GM12865 (cell line): Measurements from ENCODE around the gene NFKBIE.

Experiments used
- DNase-seq: peaks from one replicate; pipeline ENCODE4 v3.0.0; 2010; ENCODE audit warnings: low read depth
- H3K4me3 ChIP-seq: 2 replicates; pipeline ENCODE4 v1.5.1; 2011; ENCODE audit warnings: mild to moderate bottlenecking, low read depth, low read length, control low read depth
- TF ChIP-seq, protein P1 (sequence below): IDR thresholded peaks from 2 replicates; pipeline ENCODE4 v1.5.1; 2011; ENCODE audit warnings: low read length, control low read depth, low read depth, inconsistent platforms; ENCODE audit not compliant: insufficient read depth; ENCODE audit errors: missing control alignments

The NFKBIE gene

GRCh38 chr6:44303842-44304241, 38.5 kb upstream of the NFKBIE start:
- TF ChIP-seq, protein P1, sequence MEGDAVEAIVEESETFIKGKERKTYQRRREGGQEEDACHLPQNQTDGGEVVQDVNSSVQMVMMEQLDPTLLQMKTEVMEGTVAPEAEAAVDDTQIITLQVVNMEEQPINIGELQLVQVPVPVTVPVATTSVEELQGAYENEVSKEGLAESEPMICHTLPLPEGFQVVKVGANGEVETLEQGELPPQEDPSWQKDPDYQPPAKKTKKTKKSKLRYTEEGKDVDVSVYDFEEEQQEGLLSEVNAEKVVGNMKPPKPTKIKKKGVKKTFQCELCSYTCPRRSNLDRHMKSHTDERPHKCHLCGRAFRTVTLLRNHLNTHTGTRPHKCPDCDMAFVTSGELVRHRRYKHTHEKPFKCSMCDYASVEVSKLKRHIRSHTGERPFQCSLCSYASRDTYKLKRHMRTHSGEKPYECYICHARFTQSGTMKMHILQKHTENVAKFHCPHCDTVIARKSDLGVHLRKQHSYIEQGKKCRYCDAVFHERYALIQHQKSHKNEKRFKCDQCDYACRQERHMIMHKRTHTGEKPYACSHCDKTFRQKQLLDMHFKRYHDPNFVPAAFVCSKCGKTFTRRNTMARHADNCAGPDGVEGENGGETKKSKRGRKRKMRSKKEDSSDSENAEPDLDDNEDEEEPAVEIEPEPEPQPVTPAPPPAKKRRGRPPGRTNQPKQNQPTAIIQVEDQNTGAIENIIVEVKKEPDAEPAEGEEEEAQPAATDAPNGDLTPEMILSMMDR = no peak
- DNase-seq = no peak
- no peak overlapping the region for H3K4me3 ChIP-seq

GRCh38 chr6:44302856-44303255, 37.5 kb upstream of the NFKBIE start:
- TF ChIP-seq, protein P1 = no peak
- no peak for DNase-seq
- no peak overlapping the region for H3K4me3 ChIP-seq

DNA sequence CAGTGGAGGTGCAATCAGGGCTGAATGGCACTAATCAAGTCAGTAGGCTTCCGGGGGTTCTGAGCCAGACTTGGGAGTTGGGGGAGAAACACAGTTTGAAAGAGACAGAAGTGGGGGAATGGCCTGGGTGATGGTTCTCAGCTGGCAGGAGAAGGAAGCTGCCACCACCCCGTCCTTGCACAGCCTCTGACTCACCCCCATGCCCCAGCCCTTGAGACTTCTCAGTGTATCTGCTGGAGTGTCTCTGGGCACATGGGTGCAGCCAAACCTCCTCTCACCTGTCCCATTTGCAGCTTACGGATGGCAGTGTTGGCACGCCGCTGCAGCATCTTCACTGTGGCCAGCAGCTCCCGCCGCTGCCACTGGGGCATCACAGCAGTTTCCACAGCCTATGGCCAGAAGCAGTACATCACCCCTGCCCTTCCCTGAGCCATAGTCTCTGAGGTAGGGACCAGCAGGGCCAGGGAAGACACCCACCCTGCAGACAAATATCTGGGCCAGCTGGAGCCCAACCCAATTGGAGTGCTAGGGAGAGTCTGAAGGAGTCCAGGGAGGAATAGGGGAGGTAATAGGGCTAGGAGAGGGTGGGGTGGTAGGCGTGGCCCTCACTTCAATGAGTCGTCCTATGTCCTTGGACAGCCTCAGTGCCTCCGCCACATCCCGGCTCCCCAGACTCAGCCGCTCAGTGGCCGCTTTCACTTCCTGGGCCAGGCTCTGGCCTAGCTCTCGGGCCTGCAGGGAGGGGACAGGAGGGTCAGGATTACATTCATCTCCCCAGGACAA, 36.6 kb upstream of the NFKBIE start:
- H3K4me3 ChIP-seq = no peak overlapping the region
- TF ChIP-seq, protein P1 = no peak

DNA sequence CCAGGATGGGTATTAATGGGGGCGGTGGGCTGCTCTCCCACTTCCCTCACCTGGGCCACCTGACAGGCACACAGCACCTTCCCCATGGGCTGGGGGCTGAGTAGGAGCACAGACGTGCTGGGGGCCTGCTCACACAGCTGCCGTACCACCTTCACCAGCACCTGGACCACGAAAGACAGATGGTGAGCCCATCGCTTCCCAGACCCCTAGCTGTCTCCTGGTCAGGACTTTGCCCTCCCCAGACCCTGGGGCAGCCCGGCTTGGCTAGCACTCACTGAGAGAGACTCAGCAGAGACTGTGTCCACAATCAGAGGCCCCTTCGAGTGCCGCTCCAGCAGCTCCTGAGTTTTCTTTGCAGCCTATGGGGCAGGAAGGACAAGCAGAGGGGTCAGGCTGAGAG, 35.8 kb upstream of the NFKBIE start:
- TF ChIP-seq, protein P1 = no peak
- no peak overlapping the region for H3K4me3 ChIP-seq
- no peak for DNase-seq

More for the DNA sequence above, 36.6 kb upstream of the NFKBIE start:
- DNase-seq = no peak

- H3K4me3 ChIP-seq = no peak overlapping the region
- DNase-seq = no peak
- TF ChIP-seq, protein P1 = no peak
Measured at GRCh38 chr6:44300292-44300823, 35.0 kb upstream of the NFKBIE start.

GRCh38 chr6:44298864-44299263, 33.5 kb upstream of the NFKBIE start:
- TF ChIP-seq, protein P1 = no peak
- no peak for DNase-seq
- H3K4me3 ChIP-seq = no peak overlapping the region
